AG09319 (cell line): ENCODE results near the gene GHRL.

Experiments used
- DNase-seq: peaks from one replicate; pipeline ENCODE4 v3.0.0-alpha.2; 2010; ENCODE audit warnings: low read depth; ENCODE audit errors: extremely low read depth
- CTCF ChIP-seq: IDR thresholded peaks from 2 replicates; pipeline ENCODE4 v1.5.1; 2011; ENCODE audit warnings: low read depth, mild to moderate bottlenecking, inconsistent platforms, low read length, moderate library complexity

GHRL gene

GRCh38 chr3:10315101-10315500 is 22.4 kb upstream of the GHRL start:
- no peak for TF ChIP-seq CTCF
- DNase-seq = no peak

- TF ChIP-seq CTCF = no peak
- no peak for DNase-seq
Measured at GRCh38 chr3:10312861-10313260, 20.1 kb upstream of the GHRL start.

GRCh38 chr3:10312391-10312790 is 19.6 kb upstream of the GHRL start:
- no peak for TF ChIP-seq CTCF
- DNase-seq = no peak

- TF ChIP-seq CTCF = no peak
- DNase-seq = no peak
Measured at GRCh38 chr3:10311710-10312109, 19.0 kb upstream of the GHRL start.

GRCh38 chr3:10310578-10310977 is 17.8 kb upstream of the GHRL start:
- peak; percentile 49 for DNase-seq
- TF ChIP-seq CTCF = no peak

- TF ChIP-seq CTCF = no peak
- no peak for DNase-seq
Measured at GRCh38 chr3:10309736-10310135, 17.0 kb upstream of the GHRL start.

GRCh38 chr3:10308678-10309077 is 15.9 kb upstream of the GHRL start:
- no peak for DNase-seq
- no peak for TF ChIP-seq CTCF

GRCh38 chr3:10306156-10306555 is 13.4 kb upstream of the GHRL start:
- TF ChIP-seq CTCF = no peak
- no peak for DNase-seq
